Cardiac muscle cell (in vitro differentiated cells and primary cell): Measurements from ENCODE around the gene DMXL2. TPM values are rescaled to one million over a fixed set of nuclear protein-coding genes. Genes with fewer than 3 reads are reported as not detected.

Source experiments
- DNase-seq, 2 donors: peaks; one replicate each; pipeline versions ENCODE4 v3.0.0 to v3.0.0-alpha.2; 2010 to 2017; ENCODE audit warnings: low read depth in 1 of 2, low spot score in 1 of 2
- H3K27ac ChIP-seq: fragments of 200-600 bp; sonication (generic); 2 replicates; pipeline ENCODE4 v1.5.1; 2016
- H3K27me3 ChIP-seq: fragments of 200-600 bp; sonication (generic); 2 replicates; pipeline ENCODE4 v1.6.0; 2016; ENCODE audit warnings: control low read depth
- H3K36me3 ChIP-seq: fragments of 200-600 bp; sonication (generic); 2 replicates; pipeline ENCODE4 v1.5.1; 2016; ENCODE audit warnings: control low read depth
- H3K4me1 ChIP-seq: fragments of 200-600 bp; sonication (generic); 2 replicates; pipeline ENCODE4 v1.8.1; 2017; ENCODE audit warnings: low read depth, mild to moderate bottlenecking, mixed run types
- H3K4me3 ChIP-seq: fragments of 200-600 bp; sonication (generic); 2 replicates; pipeline ENCODE4 v1.5.1; 2016; ENCODE audit warnings: mild to moderate bottlenecking
- H3K9me3 ChIP-seq: fragments of 200-600 bp; sonication (generic); 2 replicates; pipeline ENCODE4 v1.5.1; 2017; ENCODE audit warnings: low read depth, mild to moderate bottlenecking, control low read depth
- polyA plus RNA-seq: library from polyadenylated mRNA; unstranded; fragments of >200 nt; fragmentation: Nextera tagmentation; extraction: Ambion mirVana; gene quantifications from 2 replicates; pipeline ENCODE4 v1.2.1, GENCODE V29; 2016
- total RNA-seq: library from RNA; depleted of rRNA; stranded (reverse); fragments of >200 nt; gene quantifications from 2 replicates; pipeline ENCODE4 v1.2.3, GENCODE V29; 2016
- TF ChIP-seq, protein P1 (sequence below): IDR thresholded peaks from 2 replicates; pipeline ENCODE4 v1.5.1; 2012; ENCODE audit warnings: low read depth, mild to moderate bottlenecking, low read length

Gene DMXL2
- total and polyA plus RNA-seq, 2 experiments from 2014 or later = 16.3 to 34.0 TPM

DNA sequence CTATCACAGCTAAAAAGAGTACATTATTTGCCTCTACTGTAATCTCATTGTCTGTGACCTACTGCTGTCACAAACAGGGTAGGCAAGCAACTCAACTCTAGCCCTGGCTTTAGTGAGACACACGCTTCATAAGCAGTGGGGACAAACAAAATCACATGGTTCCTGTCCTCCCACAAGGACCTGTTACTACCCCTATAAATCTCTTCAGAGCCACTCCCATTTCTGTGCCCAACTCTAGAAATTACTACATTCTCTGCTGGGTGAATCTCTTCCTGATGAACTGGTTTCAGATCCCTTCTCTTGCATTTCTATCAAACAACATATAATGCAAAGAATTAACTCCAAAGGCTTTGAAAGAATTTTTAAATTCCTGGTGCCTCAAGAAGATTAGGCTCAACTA is 117.3 kb downstream of the DMXL2 start:
- Histone ChIP-seq H3K36me3 (peaks cover 18% of the 10 kb centered on the region), H3K4me3 (no peak overlapping the region), H3K4me1 (no peaks in the 10 kb centered on the region), H3K27ac (no peak overlapping the region), H3K27me3 (no peaks in the 10 kb centered on the region), H3K9me3 (no peaks in the 10 kb centered on the region)
- TF ChIP-seq, protein P1, sequence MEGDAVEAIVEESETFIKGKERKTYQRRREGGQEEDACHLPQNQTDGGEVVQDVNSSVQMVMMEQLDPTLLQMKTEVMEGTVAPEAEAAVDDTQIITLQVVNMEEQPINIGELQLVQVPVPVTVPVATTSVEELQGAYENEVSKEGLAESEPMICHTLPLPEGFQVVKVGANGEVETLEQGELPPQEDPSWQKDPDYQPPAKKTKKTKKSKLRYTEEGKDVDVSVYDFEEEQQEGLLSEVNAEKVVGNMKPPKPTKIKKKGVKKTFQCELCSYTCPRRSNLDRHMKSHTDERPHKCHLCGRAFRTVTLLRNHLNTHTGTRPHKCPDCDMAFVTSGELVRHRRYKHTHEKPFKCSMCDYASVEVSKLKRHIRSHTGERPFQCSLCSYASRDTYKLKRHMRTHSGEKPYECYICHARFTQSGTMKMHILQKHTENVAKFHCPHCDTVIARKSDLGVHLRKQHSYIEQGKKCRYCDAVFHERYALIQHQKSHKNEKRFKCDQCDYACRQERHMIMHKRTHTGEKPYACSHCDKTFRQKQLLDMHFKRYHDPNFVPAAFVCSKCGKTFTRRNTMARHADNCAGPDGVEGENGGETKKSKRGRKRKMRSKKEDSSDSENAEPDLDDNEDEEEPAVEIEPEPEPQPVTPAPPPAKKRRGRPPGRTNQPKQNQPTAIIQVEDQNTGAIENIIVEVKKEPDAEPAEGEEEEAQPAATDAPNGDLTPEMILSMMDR = no peak
- no peak for DNase-seq

- no peaks in the 10 kb centered on the region for H3K9me3 ChIP-seq
- no peak overlapping the region for H3K4me3 ChIP-seq
- TF ChIP-seq, protein P1 = no peak
- H3K4me1 ChIP-seq = no peaks in the 10 kb centered on the region
- H3K27ac ChIP-seq = no peak overlapping the region
- DNase-seq = no peak
- peaks cover 15% of the 10 kb centered on the region for H3K36me3 ChIP-seq
- no peaks in the 10 kb centered on the region for H3K27me3 ChIP-seq
Observed at GRCh38 chr15:51503003-51503402, 119.6 kb downstream of the DMXL2 start.

GRCh38 chr15:51499379-51499976 is 123.1 kb downstream of the DMXL2 start:
- peaks cover 3% of the 10 kb centered on the region for H3K36me3 ChIP-seq
- no peaks in the 10 kb centered on the region for H3K4me1 ChIP-seq
- H3K4me3 ChIP-seq = no peak overlapping the region
- DNase-seq = peak; percentile 1 to 67
- TF ChIP-seq, protein P1 = peak; percentile 69
- H3K27ac ChIP-seq = no peak overlapping the region
- no peaks in the 10 kb centered on the region for H3K9me3 ChIP-seq
- no peaks in the 10 kb centered on the region for H3K27me3 ChIP-seq

- TF ChIP-seq, protein P1 = no peak
- no peaks in the 10 kb centered on the region for H3K9me3 ChIP-seq
- H3K4me3 ChIP-seq = no peak overlapping the region
- no peak for DNase-seq
- H3K27me3 ChIP-seq = no peaks in the 10 kb centered on the region
- H3K27ac ChIP-seq = no peak overlapping the region
- no peaks in the 10 kb centered on the region for H3K4me1 ChIP-seq
- peaks cover 3% of the 10 kb centered on the region for H3K36me3 ChIP-seq
Observed at GRCh38 chr15:51497806-51498205, 124.8 kb downstream of the DMXL2 start.

DNA sequence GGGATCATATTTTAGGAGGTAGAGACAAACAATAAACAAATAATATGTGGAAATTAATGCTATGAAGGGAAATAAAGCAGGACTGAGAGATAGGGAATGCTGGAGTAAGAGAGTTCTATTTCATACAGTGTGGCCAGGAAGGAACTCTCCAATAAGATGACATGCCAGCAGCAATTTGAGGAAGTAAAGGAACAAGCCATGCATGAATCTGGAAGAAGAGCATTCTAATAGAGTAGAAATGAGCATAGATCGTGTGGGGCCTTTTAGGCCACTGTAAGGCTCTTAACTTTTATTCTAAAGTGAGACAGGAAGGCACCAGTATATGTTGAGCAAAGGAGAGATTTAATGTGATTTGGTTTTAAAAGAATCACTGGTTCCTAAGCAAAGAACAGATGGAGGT is 126.3 kb downstream of the DMXL2 start:
- Histone ChIP-seq H3K4me1 (no peaks in the 10 kb centered on the region), H3K27ac (no peak overlapping the region), H3K27me3 (no peaks in the 10 kb centered on the region), H3K36me3 (no peaks in the 10 kb centered on the region), H3K4me3 (no peak overlapping the region), H3K9me3 (no peaks in the 10 kb centered on the region)
- no peak for DNase-seq
- TF ChIP-seq, protein P1 = no peak
